GM23338 (cell line): ENCODE data around the gene KLF7. TPM values are rescaled to one million over a fixed set of nuclear protein-coding genes. Genes with fewer than 3 reads are reported as not detected.

Experiments used
- ATAC-seq: fragments of 200-7000 bp; cut with Tn5 transposase; 3 replicates; pipeline ENCODE4 v1.9.1; 2020
- DNase-seq: peaks from one replicate; pipeline ENCODE4 v3.0.0-alpha.2; 2015; ENCODE audit warnings: low spot score
- H2AFZ ChIP-seq: fragments of 200-600 bp; sonication (generic); 2 replicates; pipeline ENCODE4 v1.8.0; 2016; ENCODE audit warnings: antibody characterized with exemption, mild to moderate bottlenecking, moderate library complexity
- H3F3A ChIP-seq: fragments of 200-600 bp; sonication (generic); replicated peaks from 2 replicates; pipeline ENCODE4 v1.8.0; 2017; ENCODE audit warnings: antibody characterized with exemption, mixed run types, low read depth
- H3K27ac ChIP-seq: fragments of 200-600 bp; sonication (generic); 2 replicates; pipeline ENCODE4 v1.6.1; 2016; ENCODE audit warnings: low read depth
- H3K27me3 ChIP-seq: fragments of 200-600 bp; sonication (generic); 2 replicates; pipeline ENCODE4 v1.8.0; 2016; ENCODE audit warnings: mild to moderate bottlenecking, mixed run types, moderate library complexity; ENCODE audit not compliant: insufficient read depth
- H3K36me3 ChIP-seq: fragments of 200-600 bp; sonication (generic); 2 replicates; pipeline ENCODE4 v1.8.0; 2016; ENCODE audit warnings: mild to moderate bottlenecking; ENCODE audit not compliant: insufficient read depth
- H3K4me1 ChIP-seq: fragments of 200-600 bp; sonication (generic); 2 replicates; pipeline ENCODE4 v1.8.0; 2016; ENCODE audit warnings: mild to moderate bottlenecking, moderate library complexity; ENCODE audit not compliant: insufficient read depth
- H3K4me2 ChIP-seq: fragments of 200-600 bp; sonication (generic); 2 replicates; pipeline ENCODE4 v1.7.1; 2017; ENCODE audit warnings: mixed run types
- H3K4me3 ChIP-seq: fragments of 200-600 bp; sonication (generic); 2 replicates; pipeline ENCODE4 v1.6.1; 2016; ENCODE audit warnings: mixed run types
- H3K79me2 ChIP-seq: fragments of 200-600 bp; sonication (generic); replicated peaks from 2 replicates; pipeline ENCODE4 v1.8.0; 2017; ENCODE audit warnings: mild to moderate bottlenecking; ENCODE audit not compliant: insufficient read depth
- H3K9me2 ChIP-seq: fragments of 200-600 bp; sonication (generic); 2 replicates; pipeline ENCODE4 v1.8.0; 2017; ENCODE audit not compliant: insufficient read depth
- H4K20me1 ChIP-seq: fragments of 200-600 bp; sonication (generic); replicated peaks from 2 replicates; pipeline ENCODE4 v1.8.0; 2017; ENCODE audit warnings: mild to moderate bottlenecking; ENCODE audit not compliant: insufficient read depth
- H3K27ac Mint-ChIP-seq: 2 replicates; pipeline ENCODE4 v1.8.0; 2020; ENCODE audit warnings: inconsistent platforms, mild to moderate bottlenecking, moderate library complexity, mixed read lengths
- H3K27me3 Mint-ChIP-seq: 3 replicates; pipeline ENCODE4 v1.8.0; 2022; ENCODE audit warnings: low read depth, mild to moderate bottlenecking, moderate library complexity, mixed read lengths, inconsistent platforms; ENCODE audit not compliant: insufficient read depth, poor library complexity
- H3K36me3 Mint-ChIP-seq: 3 replicates; pipeline ENCODE4 v1.8.0; 2021; ENCODE audit warnings: low read depth, mild to moderate bottlenecking, inconsistent platforms, moderate library complexity, mixed read lengths
- H3K4me1 Mint-ChIP-seq: 3 replicates; pipeline ENCODE4 v1.8.0; 2020; ENCODE audit warnings: mild to moderate bottlenecking, inconsistent platforms, mixed read lengths
- H3K4me3 Mint-ChIP-seq: 3 replicates; pipeline ENCODE4 v1.8.0; 2021; ENCODE audit warnings: moderate library complexity, mild to moderate bottlenecking, inconsistent platforms, mixed read lengths
- H3K9me3 Mint-ChIP-seq: 3 replicates; pipeline ENCODE4 v1.8.0; 2020; ENCODE audit warnings: moderate library complexity, mild to moderate bottlenecking, inconsistent platforms, mixed read lengths
- CREB1 ChIP-seq: fragments of 250-450 bp; sonication (Bioruptor Pico); IDR thresholded peaks from 2 replicates; pipeline ENCODE4 v1.5.0; 2020; ENCODE audit warnings: low read depth, mild to moderate bottlenecking, moderate library complexity
- CTCF ChIP-seq, 2 experiments: fragments of 200-600 bp in 1 of 2; sonication (generic) in 1 of 2; conservative IDR thresholded peaks; 2 replicates each; pipeline versions ENCODE4 v1.5.1 to v1.6.1; 2016 to 2017; ENCODE audit warnings: antibody characterized with exemption in 2 of 2, low read depth in 2 of 2, mild to moderate bottlenecking in 2 of 2, moderate library complexity in 1 of 2
- ETS1 ChIP-seq: IDR thresholded peaks from 2 replicates; pipeline ENCODE4 v1.6.1; 2016; ENCODE audit warnings: antibody characterized with exemption
- EZH2 ChIP-seq: fragments of 200-600 bp; sonication (generic); IDR thresholded peaks from one replicate; pipeline ENCODE4 v1.8.0; 2017; ENCODE audit warnings: antibody characterized with exemption, mild to moderate bottlenecking, low read depth; ENCODE audit not compliant: unreplicated experiment
- EZH2phosphoT487 ChIP-seq: fragments of 200-600 bp; sonication (generic); IDR thresholded peaks from one replicate; pipeline ENCODE4 v1.8.1; 2018; ENCODE audit warnings: antibody characterized with exemption; ENCODE audit not compliant: unreplicated experiment
- JUNB ChIP-seq: IDR thresholded peaks from one replicate; pipeline ENCODE4 v1.6.1; 2016; ENCODE audit warnings: antibody characterized with exemption; ENCODE audit not compliant: unreplicated experiment
- NANOG ChIP-seq: IDR thresholded peaks from 2 replicates; pipeline ENCODE4 v1.6.1; 2016; ENCODE audit warnings: antibody characterized with exemption, borderline replicate concordance
- POLR2AphosphoS5 ChIP-seq: IDR thresholded peaks from 2 replicates; pipeline ENCODE4 v1.6.1; 2016; ENCODE audit warnings: antibody characterized with exemption, low read depth
- REST ChIP-seq: IDR thresholded peaks from one replicate; pipeline ENCODE4 v1.6.1; 2018; ENCODE audit warnings: antibody characterized with exemption; ENCODE audit not compliant: unreplicated experiment
- STAT1 ChIP-seq: IDR thresholded peaks from one replicate; pipeline ENCODE4 v1.6.1; 2016; ENCODE audit warnings: antibody characterized with exemption; ENCODE audit not compliant: unreplicated experiment
- ZNF114 ChIP-seq: fragments of 250-450 bp; sonication (Bioruptor Pico); IDR thresholded peaks from 2 replicates; pipeline ENCODE4 v1.5.0; 2020; ENCODE audit warnings: mild to moderate bottlenecking, moderate library complexity
- ZNF331 ChIP-seq: fragments of 250-450 bp; sonication (Bioruptor Pico); IDR thresholded peaks from 2 replicates; pipeline ENCODE4 v1.5.0; 2020; ENCODE audit warnings: low read depth, mild to moderate bottlenecking, moderate library complexity
- ZNF462 ChIP-seq: fragments of 250-450 bp; sonication (Bioruptor Pico); IDR thresholded peaks from 2 replicates; pipeline ENCODE4 v1.5.0; 2020; ENCODE audit warnings: mild to moderate bottlenecking, moderate library complexity
- polyA plus RNA-seq: library from polyadenylated mRNA; unstranded; fragments of >200 nt; fragmentation: Nextera tagmentation; extraction: Ambion mirVana; gene quantifications from 2 replicates; pipeline ENCODE4 v1.2.1, GENCODE V29; 2016
- total RNA-seq: library from RNA; depleted of rRNA; stranded (reverse); fragments of >200 nt; shearing (Covaris generic); gene quantifications from 2 replicates; pipeline ENCODE4 v1.2.3, GENCODE V29; 2014

The KLF7 gene
- total and polyA plus RNA-seq, 2 experiments from 2014 or later: 5.7 to 15.4 TPM

GRCh38 chr2:207075456-207075855, 90.3 kb downstream of the KLF7 start:
- Histone ChIP-seq H3K36me3 (no peaks in the 10 kb centered on the region), H3K9me2 (no peaks in the 10 kb centered on the region), H3K27ac (no peak overlapping the region), H3K4me3 (no peak overlapping the region), H3K4me1 (peaks cover 34% of the 10 kb centered on the region), H2AFZ (no peak overlapping the region), H3F3A (no peaks in the 10 kb centered on the region), H4K20me1 (no peaks in the 10 kb centered on the region), H3K79me2 (no peaks in the 10 kb centered on the region), H3K27me3 (no peaks in the 10 kb centered on the region), H3K4me2 (no peak overlapping the region)
- H3K27me3 Mint-ChIP-seq: peaks cover 3% of the 10 kb centered on the region
- ATAC-seq (no peak), DNase-seq (no peak)
- peaks cover 10% of the 10 kb centered on the region for H3K36me3 Mint-ChIP-seq
- H3K4me3 Mint-ChIP-seq: no peak overlapping the region
- no peak overlapping the region for H3K27ac Mint-ChIP-seq
- TF ChIP-seq JUNB (no peak), STAT1 (no peak), ETS1 (no peak), REST (no peak), NANOG (no peak), EZH2phosphoT487 (no peak), CTCF (conservative IDR thresholded peaks at IDR 0.05; ENCODE audit: low read depth in 2 of 2) (no peak), EZH2 (no peak), CREB1 (CRISPR knock-in tag) (no peak), ZNF114 (CRISPR knock-in tag) (no peak), POLR2AphosphoS5 (no peak), ZNF331 (no peak), ZNF462 (no peak)
- H3K4me1 Mint-ChIP-seq: peaks cover 37% of the 10 kb centered on the region
- H3K9me3 Mint-ChIP-seq: no peaks in the 10 kb centered on the region
